ENCODE data around the gene IGHMBP2. TPM values are rescaled to one million over a fixed set of nuclear protein-coding genes. Genes with fewer than 3 reads are reported as not detected.

Gene IGHMBP2
- polyA plus RNA-seq, 2 donors, result 10.9 to 22.3 TPM

- no peaks in the 10 kb centered on the region for H3K36me3 ChIP-seq (ENCODE audit: control insufficient read depth in 2 of 2, insufficient read depth in 2 of 2, low read length in 1 of 2)
- 90% methylated on average over 9 of the region's 9 CpGs for WGBS, 2 donors
- H3K9me3 ChIP-seq (ENCODE audit: control insufficient read depth in 2 of 2, insufficient read depth in 1 of 2, low read depth in 1 of 2, low read length in 1 of 2), result no peaks in the 10 kb centered on the region
- no peaks in the 10 kb centered on the region for H3K27me3 ChIP-seq (ENCODE audit: control insufficient read depth in 1 of 2, insufficient read depth in 2 of 2, low read length in 2 of 2)
- H3K4me3 ChIP-seq (ENCODE audit: low read depth in 1 of 2, low read length in 2 of 2), result no peak overlapping the region
- H3K27ac ChIP-seq (ENCODE audit: low read depth in 2 of 2, low read length in 1 of 2), result no peak overlapping the region
- peaks cover 2 to 5% of the 10 kb centered on the region in 2 donors for H3K4me1 ChIP-seq (ENCODE audit: control insufficient read depth in 2 of 2, insufficient read depth in 2 of 2, low read length in 1 of 2)
Measured at GRCh38 chr11:68958211-68958610, 54.5 kb downstream of the IGHMBP2 start.

- peaks cover 2 to 5% of the 10 kb centered on the region in 2 donors for H3K4me1 ChIP-seq (ENCODE audit: control insufficient read depth in 2 of 2, insufficient read depth in 2 of 2, low read length in 1 of 2)
- H3K9me3 ChIP-seq (ENCODE audit: control insufficient read depth in 2 of 2, insufficient read depth in 1 of 2, low read depth in 1 of 2, low read length in 1 of 2), result no peaks in the 10 kb centered on the region
- H3K36me3 ChIP-seq (ENCODE audit: control insufficient read depth in 2 of 2, insufficient read depth in 2 of 2, low read length in 1 of 2), result no peaks in the 10 kb centered on the region
- no peak overlapping the region for H3K4me3 ChIP-seq (ENCODE audit: low read depth in 1 of 2, low read length in 2 of 2)
- H3K27ac ChIP-seq (ENCODE audit: low read depth in 2 of 2, low read length in 1 of 2), result no peak overlapping the region
- WGBS, 2 donors, result 90 to 93% methylated on average over 28 to 31 of the region's 31 CpGs
- H3K27me3 ChIP-seq (ENCODE audit: control insufficient read depth in 1 of 2, insufficient read depth in 2 of 2, low read length in 2 of 2), result no peaks in the 10 kb centered on the region
Measured at GRCh38 chr11:68959465-68960293, 56.0 kb downstream of the IGHMBP2 start.

GRCh38 chr11:68960294-68961071 is 56.8 kb downstream of the IGHMBP2 start:
- H3K27me3 ChIP-seq (ENCODE audit: control insufficient read depth in 1 of 2, insufficient read depth in 2 of 2, low read length in 2 of 2), result no peaks in the 10 kb centered on the region
- WGBS, 2 donors, result 83 to 86% methylated on average over 25 of the region's 25 CpGs
- H3K27ac ChIP-seq (ENCODE audit: low read depth in 2 of 2, low read length in 1 of 2), result no peak overlapping the region
- H3K4me1 ChIP-seq (ENCODE audit: control insufficient read depth in 2 of 2, insufficient read depth in 2 of 2, low read length in 1 of 2), result peaks cover 2 to 5% of the 10 kb centered on the region in 2 donors
- H3K36me3 ChIP-seq (ENCODE audit: control insufficient read depth in 2 of 2, insufficient read depth in 2 of 2, low read length in 1 of 2), result no peaks in the 10 kb centered on the region
- no peaks in the 10 kb centered on the region for H3K9me3 ChIP-seq (ENCODE audit: control insufficient read depth in 2 of 2, insufficient read depth in 1 of 2, low read depth in 1 of 2, low read length in 1 of 2)
- no peak overlapping the region for H3K4me3 ChIP-seq (ENCODE audit: low read depth in 1 of 2, low read length in 2 of 2)

- Histone ChIP-seq H3K9me3 (ENCODE audit: control insufficient read depth in 2 of 2, insufficient read depth in 1 of 2, low read depth in 1 of 2, low read length in 1 of 2) (no peaks in the 10 kb centered on the region), H3K27me3 (ENCODE audit: control insufficient read depth in 1 of 2, insufficient read depth in 2 of 2, low read length in 2 of 2) (no peaks in the 10 kb centered on the region), H3K27ac (ENCODE audit: low read depth in 2 of 2, low read length in 1 of 2) (no peak overlapping the region), H3K36me3 (ENCODE audit: control insufficient read depth in 2 of 2, insufficient read depth in 2 of 2, low read length in 1 of 2) (no peaks in the 10 kb centered on the region), H3K4me3 (ENCODE audit: low read depth in 1 of 2, low read length in 2 of 2) (no peak overlapping the region), H3K4me1 (ENCODE audit: control insufficient read depth in 2 of 2, insufficient read depth in 2 of 2, low read length in 1 of 2) (peaks cover 2 to 5% of the 10 kb centered on the region in 2 donors)
- WGBS, 2 donors, result 72% methylated on average over 8 of the region's 8 CpGs
Measured at GRCh38 chr11:68961245-68961644, 57.6 kb downstream of the IGHMBP2 start.

- Histone ChIP-seq H3K4me1 (ENCODE audit: control insufficient read depth in 2 of 2, insufficient read depth in 2 of 2, low read length in 1 of 2) (peaks cover 0 to 2% of the 10 kb centered on the region in 2 donors), H3K27ac (ENCODE audit: low read depth in 2 of 2, low read length in 1 of 2) (no peak overlapping the region), H3K36me3 (ENCODE audit: control insufficient read depth in 2 of 2, insufficient read depth in 2 of 2, low read length in 1 of 2) (no peaks in the 10 kb centered on the region), H3K9me3 (ENCODE audit: control insufficient read depth in 2 of 2, insufficient read depth in 1 of 2, low read depth in 1 of 2, low read length in 1 of 2) (no peaks in the 10 kb centered on the region), H3K27me3 (ENCODE audit: control insufficient read depth in 1 of 2, insufficient read depth in 2 of 2, low read length in 2 of 2) (no peaks in the 10 kb centered on the region), H3K4me3 (ENCODE audit: low read depth in 1 of 2, low read length in 2 of 2) (no peak overlapping the region)
- WGBS, 2 donors, result 75 to 83% methylated on average over 16 of the region's 16 CpGs
Measured at GRCh38 chr11:68962527-68963250, 59.0 kb downstream of the IGHMBP2 start.

- no peaks in the 10 kb centered on the region for H3K9me3 ChIP-seq (ENCODE audit: control insufficient read depth in 2 of 2, insufficient read depth in 1 of 2, low read depth in 1 of 2, low read length in 1 of 2)
- no peak overlapping the region for H3K27ac ChIP-seq (ENCODE audit: low read depth in 2 of 2, low read length in 1 of 2)
- 89 to 93% methylated on average over 3 of the region's 3 CpGs for WGBS, 2 donors
- peaks cover 0 to 2% of the 10 kb centered on the region in 2 donors for H3K4me1 ChIP-seq (ENCODE audit: control insufficient read depth in 2 of 2, insufficient read depth in 2 of 2, low read length in 1 of 2)
- no peaks in the 10 kb centered on the region for H3K36me3 ChIP-seq (ENCODE audit: control insufficient read depth in 2 of 2, insufficient read depth in 2 of 2, low read length in 1 of 2)
- no peaks in the 10 kb centered on the region for H3K27me3 ChIP-seq (ENCODE audit: control insufficient read depth in 1 of 2, insufficient read depth in 2 of 2, low read length in 2 of 2)
- no peak overlapping the region for H3K4me3 ChIP-seq (ENCODE audit: low read depth in 1 of 2, low read length in 2 of 2)
Measured at GRCh38 chr11:68963779-68964178, 60.1 kb downstream of the IGHMBP2 start.

GRCh38 chr11:68965901-68966853 is 62.5 kb downstream of the IGHMBP2 start:
- Histone ChIP-seq H3K4me1 (ENCODE audit: control insufficient read depth in 2 of 2, insufficient read depth in 2 of 2, low read length in 1 of 2) (no peaks in the 10 kb centered on the region), H3K36me3 (ENCODE audit: control insufficient read depth in 2 of 2, insufficient read depth in 2 of 2, low read length in 1 of 2) (no peaks in the 10 kb centered on the region), H3K27ac (ENCODE audit: low read depth in 2 of 2, low read length in 1 of 2) (no peak overlapping the region), H3K4me3 (ENCODE audit: low read depth in 1 of 2, low read length in 2 of 2) (no peak overlapping the region), H3K9me3 (ENCODE audit: control insufficient read depth in 2 of 2, insufficient read depth in 1 of 2, low read depth in 1 of 2, low read length in 1 of 2) (no peaks in the 10 kb centered on the region), H3K27me3 (ENCODE audit: control insufficient read depth in 1 of 2, insufficient read depth in 2 of 2, low read length in 2 of 2) (no peaks in the 10 kb centered on the region)
- WGBS, 2 donors, result 84 to 85% methylated on average over 15 of the region's 15 CpGs

- WGBS, 2 donors, result 89 to 90% methylated on average over 9 of the region's 9 CpGs
- H3K27me3 ChIP-seq (ENCODE audit: control insufficient read depth in 1 of 2, insufficient read depth in 2 of 2, low read length in 2 of 2), result no peaks in the 10 kb centered on the region
- no peaks in the 10 kb centered on the region for H3K9me3 ChIP-seq (ENCODE audit: control insufficient read depth in 2 of 2, insufficient read depth in 1 of 2, low read depth in 1 of 2, low read length in 1 of 2)
- no peaks in the 10 kb centered on the region for H3K4me1 ChIP-seq (ENCODE audit: control insufficient read depth in 2 of 2, insufficient read depth in 2 of 2, low read length in 1 of 2)
- no peak overlapping the region for H3K27ac ChIP-seq (ENCODE audit: low read depth in 2 of 2, low read length in 1 of 2)
- H3K36me3 ChIP-seq (ENCODE audit: control insufficient read depth in 2 of 2, insufficient read depth in 2 of 2, low read length in 1 of 2), result no peaks in the 10 kb centered on the region
- H3K4me3 ChIP-seq (ENCODE audit: low read depth in 1 of 2, low read length in 2 of 2), result no peak overlapping the region
Measured at GRCh38 chr11:68966894-68967780, 63.4 kb downstream of the IGHMBP2 start.
